Omental fat pad (tissue), 4 donors: Measurements from ENCODE around the gene RFC5. TPM values are rescaled to one million over a fixed set of nuclear protein-coding genes. Genes with fewer than 3 reads are reported as not detected.

Experiments used
- ATAC-seq: fragments of 150-250 bp; one replicate; pipeline ENCODE4 v1.9.1; 2016; ENCODE audit warnings: mild to moderate bottlenecking, moderate library complexity; ENCODE audit not compliant: low FRiP score
- DNase-seq: peaks from one replicate; pipeline ENCODE4 v3.0.0-alpha.2; 2019; ENCODE audit warnings: low spot score
- CTCF ChIP-seq, 3 donors: fragments of 450-650 bp; IDR thresholded peaks; one replicate each; pipeline ENCODE4 v1.5.1; 2016 to 2017; ENCODE audit warnings: antibody characterized with exemption in 3 of 3, mild to moderate bottlenecking in 3 of 3, moderate library complexity in 2 of 3
- total RNA-seq, 4 donors: library from RNA; depleted of rRNA; stranded (reverse); fragments of >200 nt; gene quantifications; one replicate each; pipeline ENCODE4 v1.1.0, GENCODE V29; 2016

The RFC5 gene
- total RNA-seq, 4 donors from 2014 or later = 4.7 to 14.8 (median 6.4) TPM

- no peak for DNase-seq
- no peak for TF ChIP-seq CTCF (IDR thresholded peaks at IDR 0.05)
- ATAC-seq = peak; percentile 11
Measured at GRCh38 chr12:118061873-118062843, 45.7 kb downstream of the RFC5 start.

DNA sequence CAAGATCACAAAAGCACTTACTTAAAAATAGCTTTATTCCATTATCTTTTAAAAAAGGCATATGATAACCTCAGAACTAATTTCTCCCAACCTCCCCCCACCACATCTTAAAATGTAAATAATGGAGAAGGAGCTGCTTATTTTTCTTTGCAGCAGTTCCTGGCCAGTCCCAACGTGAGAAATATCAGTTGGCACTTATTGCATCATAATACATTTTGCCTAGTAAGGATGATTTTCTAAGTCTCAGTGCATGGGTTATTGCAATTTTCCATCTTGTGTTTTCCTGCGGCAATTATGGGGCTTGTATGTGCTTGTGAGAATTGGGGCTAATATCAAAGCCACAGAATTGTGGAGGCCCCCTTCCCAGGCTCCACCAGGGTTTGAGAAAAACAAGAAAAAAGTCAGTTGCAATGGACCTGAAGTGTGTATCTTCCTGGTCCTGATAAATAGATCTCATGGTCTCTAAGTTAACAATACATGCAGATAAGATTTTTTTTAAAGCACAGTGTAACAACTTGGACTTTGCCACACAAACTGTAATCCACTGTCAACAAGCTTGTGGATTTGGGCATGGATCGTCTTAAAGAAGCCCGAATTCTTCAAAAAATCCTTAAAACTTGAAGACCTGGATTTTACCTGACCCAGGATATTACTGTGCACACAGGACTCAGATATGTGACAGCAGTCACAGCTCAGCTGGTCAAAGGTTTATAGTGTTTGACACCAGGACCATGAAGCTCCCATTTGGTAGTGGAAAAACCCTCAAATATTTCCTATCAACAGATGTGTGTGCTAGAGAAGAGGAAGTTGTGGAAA lies 47.3 kb downstream of the RFC5 start:
- no peak for TF ChIP-seq CTCF (IDR thresholded peaks at IDR 0.05)
- ATAC-seq (no peak), DNase-seq (no peak)

GRCh38 chr12:118064608-118065007 lies 48.1 kb downstream of the RFC5 start:
- TF ChIP-seq CTCF (IDR thresholded peaks at IDR 0.05) = no peak
- ATAC-seq (no peak), DNase-seq (no peak)

GRCh38 chr12:118065380-118065779 lies 48.9 kb downstream of the RFC5 start:
- DNase-seq (no peak), ATAC-seq (no peak)
- TF ChIP-seq CTCF (IDR thresholded peaks at IDR 0.05) = no peak

DNA sequence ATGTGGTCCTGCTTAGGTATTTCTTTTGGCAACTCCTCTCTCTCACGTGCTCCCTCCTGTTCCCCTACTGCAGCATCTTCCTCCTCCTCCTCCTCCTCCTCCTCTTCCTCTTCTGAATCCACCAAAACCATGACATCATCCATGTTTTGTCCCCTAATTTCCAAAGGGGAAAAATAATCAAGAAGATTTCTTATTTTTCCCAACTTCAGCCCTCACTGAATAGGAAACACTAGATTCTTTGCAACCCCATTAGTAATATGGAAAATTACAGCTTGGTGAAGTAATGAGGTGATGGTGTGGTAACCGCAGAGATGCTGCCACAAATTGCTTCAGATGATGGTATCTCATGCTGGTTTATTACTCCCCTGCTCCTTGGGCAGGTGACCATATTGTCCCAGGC lies 51.9 kb downstream of the RFC5 start:
- ATAC-seq (no peak), DNase-seq (no peak)
- TF ChIP-seq CTCF (IDR thresholded peaks at IDR 0.05) = no peak

DNA sequence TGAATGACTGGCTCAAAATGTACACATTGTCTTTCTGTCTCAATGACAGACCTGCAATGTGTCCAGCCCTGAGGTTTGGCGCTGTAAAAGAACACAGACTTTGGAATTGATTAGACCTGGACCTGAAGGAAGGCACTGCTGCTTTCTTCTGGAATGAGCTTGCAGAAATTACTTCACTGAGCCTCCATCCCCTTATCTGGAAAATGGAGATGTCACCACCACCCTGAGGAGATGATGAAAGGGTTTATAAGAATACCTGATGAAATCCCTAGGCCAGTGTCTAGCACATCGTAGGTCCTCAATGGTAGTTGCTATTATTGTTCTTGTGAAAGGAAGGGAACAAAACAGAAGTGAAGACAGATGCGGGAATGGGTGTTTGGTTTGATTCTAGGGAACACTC lies 54.1 kb downstream of the RFC5 start:
- no peak for TF ChIP-seq CTCF (IDR thresholded peaks at IDR 0.05)
- DNase-seq = no peak
- ATAC-seq = no peak
